ENCODE data around the gene TMEM219.

DNA sequence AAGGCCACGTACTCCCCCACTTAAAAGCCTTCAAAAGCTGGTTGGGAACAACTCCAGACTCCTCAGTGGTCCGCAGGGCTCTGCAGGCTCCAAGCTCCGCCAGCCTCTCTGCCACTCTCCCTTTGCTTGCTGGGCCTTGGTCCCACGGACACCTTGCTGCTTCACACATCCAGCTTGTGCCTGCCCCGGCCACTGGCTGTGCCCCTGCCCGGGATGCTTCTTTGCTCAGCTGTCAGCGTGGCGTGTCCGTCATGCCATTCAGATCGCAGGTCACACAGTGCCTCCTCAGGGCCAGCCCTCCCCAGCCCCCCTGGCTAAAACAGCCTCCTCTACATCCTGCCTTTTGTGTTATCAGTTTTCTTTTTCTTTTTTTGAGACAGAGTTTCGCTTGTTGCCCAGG, 49.8 kb upstream of the TMEM219 start:
- TF ChIP-seq, protein P1, sequence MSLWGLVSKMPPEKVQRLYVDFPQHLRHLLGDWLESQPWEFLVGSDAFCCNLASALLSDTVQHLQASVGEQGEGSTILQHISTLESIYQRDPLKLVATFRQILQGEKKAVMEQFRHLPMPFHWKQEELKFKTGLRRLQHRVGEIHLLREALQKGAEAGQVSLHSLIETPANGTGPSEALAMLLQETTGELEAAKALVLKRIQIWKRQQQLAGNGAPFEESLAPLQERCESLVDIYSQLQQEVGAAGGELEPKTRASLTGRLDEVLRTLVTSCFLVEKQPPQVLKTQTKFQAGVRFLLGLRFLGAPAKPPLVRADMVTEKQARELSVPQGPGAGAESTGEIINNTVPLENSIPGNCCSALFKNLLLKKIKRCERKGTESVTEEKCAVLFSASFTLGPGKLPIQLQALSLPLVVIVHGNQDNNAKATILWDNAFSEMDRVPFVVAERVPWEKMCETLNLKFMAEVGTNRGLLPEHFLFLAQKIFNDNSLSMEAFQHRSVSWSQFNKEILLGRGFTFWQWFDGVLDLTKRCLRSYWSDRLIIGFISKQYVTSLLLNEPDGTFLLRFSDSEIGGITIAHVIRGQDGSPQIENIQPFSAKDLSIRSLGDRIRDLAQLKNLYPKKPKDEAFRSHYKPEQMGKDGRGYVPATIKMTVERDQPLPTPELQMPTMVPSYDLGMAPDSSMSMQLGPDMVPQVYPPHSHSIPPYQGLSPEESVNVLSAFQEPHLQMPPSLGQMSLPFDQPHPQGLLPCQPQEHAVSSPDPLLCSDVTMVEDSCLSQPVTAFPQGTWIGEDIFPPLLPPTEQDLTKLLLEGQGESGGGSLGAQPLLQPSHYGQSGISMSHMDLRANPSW (CRISPR knock-in tag; conservative IDR thresholded peaks at IDR 0.05; ENCODE audit: low read depth) = no peak
- no peak for TF ChIP-seq SP1 (CRISPR knock-in tag; conservative IDR thresholded peaks at IDR 0.05)
